Adrenal gland (tissue), 12 donors: ENCODE data around the gene LYAR. TPM values are rescaled to one million over a fixed set of nuclear protein-coding genes. Genes with fewer than 3 reads are reported as not detected.

ENCODE experiments used
- DNase-seq, 7 donors: peaks; one replicate each; pipeline ENCODE4 v3.0.0-alpha.2; 2019 to 2020
- H3K27ac ChIP-seq, 5 donors: fragments of 200-600 bp; sonication (generic) in 4 of 5; 1 replicate in 3 of 5; 2 replicates in 2 of 5; pipeline versions ENCODE4 v1.5.1 to v1.8.0; 2016 to 2020; ENCODE audit warnings: mild to moderate bottlenecking in 1 of 5
- H3K27me3 ChIP-seq: fragments of 200-600 bp; 2 replicates; pipeline ENCODE4 v1.8.0; 2021
- H3K36me3 ChIP-seq, 2 donors: fragments of 200-600 bp; replicated peaks in 1 of 2; 1 replicate in 1 of 2; 2 replicates in 1 of 2; pipeline versions ENCODE4 v1.5.1 to v1.8.0; 2018 to 2022
- H3K4me1 ChIP-seq, 2 donors: fragments of 200-600 bp; replicated peaks in 1 of 2; 1 replicate in 1 of 2; 2 replicates in 1 of 2; pipeline versions ENCODE4 v1.5.1 to v1.8.0; 2018 to 2021
- H3K4me3 ChIP-seq, 4 donors: fragments of 200-600 bp; sonication (generic) in 3 of 4; one replicate each; pipeline ENCODE4 v1.5.1; 2016 to 2018
- H3K9me3 ChIP-seq, 3 donors: fragments of 200-600 bp; sonication (generic) in 1 of 3; replicated peaks in 1 of 3; 1 replicate in 2 of 3; 2 replicates in 1 of 3; pipeline versions ENCODE4 v1.5.1 to v1.8.0; 2016 to 2021
- POLR2A ChIP-seq, 2 donors: fragments of 450-650 bp; IDR thresholded peaks; one replicate each; pipeline ENCODE4 v1.6.1; 2017; ENCODE audit warnings: antibody characterized with exemption in 2 of 2, mild to moderate bottlenecking in 2 of 2, moderate library complexity in 1 of 2
- WGBS, 4 donors: extraction: QIAGEN DNeasy Blood & Tissue Kit in 2 of 4; methylation state at CpG; one replicate each; pipeline versions ENCODE4 v1.1.5 to v1.1.7; 2013 to 2017; 5-methylcytosine and 5-hydroxymethylcytosine counted together
- intact Hi-C, 2 donors: fragments of 100-400 bp; cut with DNase I; formaldehyde crosslinking; loops; one replicate each; pipeline versions ENCODE4 v1.14.1 to v1.15.0; 2022 to 2023
- polyA plus RNA-seq, 3 donors: library from polyadenylated mRNA; stranded (reverse); fragments of 200-250 nt in 2 of 3; fragments of 350-450 nt in 1 of 3; fragmentation: Illumina TruSeq in 1 of 3; extraction: RNeasy Lipid Tissue Mini Kit (QIAGEN cat#74804) in 1 of 3; gene quantifications; one replicate each; pipeline ENCODE4 v1.2.3, GENCODE V29; 2013 to 2014
- total RNA-seq, 9 donors: library from RNA; depleted of rRNA in 4 of 9; stranded (reverse); fragments of >200 nt in 4 of 9; fragments of 120-200 nt in 1 of 9; fragmentation: NEBNext Ultra II Directional in 1 of 9; extraction: Animal tissue kit (Norgen Biotek cat#: 25700) in 1 of 9; gene quantifications; one replicate each; pipeline versions ENCODE4 v1.1.0 to v1.2.4, GENCODE V29; 2013 to 2023
- TF ChIP-seq, protein P1 (sequence below), 6 experiments: fragments of 450-650 bp in 4 of 6; fragments of 200-600 bp in 2 of 6; sonication (generic) in 1 of 6; IDR thresholded peaks; 1 replicate in 5 of 6; 2 replicates in 1 of 6; pipeline versions ENCODE4 v1.5.1 to v1.8.0; 2016 to 2021; ENCODE audit warnings: antibody characterized with exemption in 6 of 6, mild to moderate bottlenecking in 2 of 6, moderate library complexity in 1 of 6
- donor health status: healthy with polysubstance abuse.
- donor health status: Bipolar disorder and iron deficiency.
- donor health status: DM: yes; HTN: yes; CAD: no.
- donor health status: DM: no; HTN: no; CAD: no.
- donor health status: DM: no; HTN: no; CAD: no.
- donor health status: DM: yes; HTN: yes; CAD: no.

The LYAR gene
- total and polyA plus RNA-seq, 12 donors = 5.1 to 30.1 (median 9.0) TPM

DNA sequence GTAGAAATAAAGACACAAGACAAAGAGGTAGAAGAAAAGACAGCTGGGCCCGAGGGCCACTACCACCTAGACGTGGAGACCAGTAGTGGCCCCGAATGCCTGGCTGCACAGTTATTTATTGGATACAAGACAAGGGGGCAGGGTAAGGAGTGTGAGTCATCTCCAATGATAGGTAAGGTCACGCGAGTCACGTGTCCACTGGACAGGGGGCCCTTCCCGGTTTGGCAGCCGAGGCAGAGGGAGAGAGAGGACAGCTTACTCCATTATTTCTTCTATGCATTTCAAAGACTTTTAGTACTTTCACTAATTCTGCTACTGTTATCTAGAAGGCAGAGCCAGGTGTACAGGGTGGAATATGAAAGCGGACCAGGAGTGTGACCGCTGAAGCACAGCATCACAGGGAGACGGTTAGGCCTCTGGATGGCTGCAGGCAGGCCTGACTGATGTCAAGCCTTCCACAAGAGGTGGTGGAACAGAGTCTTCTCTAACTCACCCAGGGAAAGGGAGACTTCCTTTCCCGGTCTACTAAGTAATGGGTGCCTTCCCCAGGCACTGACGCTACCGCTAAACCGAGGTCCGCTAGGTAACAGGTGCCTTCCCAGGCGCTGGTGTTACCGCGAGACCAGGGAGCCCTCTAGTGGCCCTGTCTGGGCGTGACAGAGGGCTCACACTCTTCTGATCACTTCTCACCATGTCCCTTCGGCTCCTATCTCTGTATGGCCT lies 45.0 kb upstream of the LYAR start:
- Histone ChIP-seq H3K4me3 (no peak overlapping the region), H3K4me1 (peaks cover 0 to 3% of the 10 kb centered on the region in 2 donors), H3K27me3 (no peaks in the 10 kb centered on the region), H3K9me3 (no peaks in the 10 kb centered on the region), H3K27ac (no peak overlapping the region), H3K36me3 (no peaks in the 10 kb centered on the region)
- WGBS, 4 donors = 35 to 42% (median 38%) methylated on average over 19 to 21 of the region's 21 CpGs
- intact Hi-C loops = loop anchor here (5.0 kb wide), 1 partner anchor 83 kb away; no protein-coding TSS in a partner anchor
- TF ChIP-seq POLR2A (IDR thresholded peaks at IDR 0.05) = no peak
- TF ChIP-seq, protein P1, sequence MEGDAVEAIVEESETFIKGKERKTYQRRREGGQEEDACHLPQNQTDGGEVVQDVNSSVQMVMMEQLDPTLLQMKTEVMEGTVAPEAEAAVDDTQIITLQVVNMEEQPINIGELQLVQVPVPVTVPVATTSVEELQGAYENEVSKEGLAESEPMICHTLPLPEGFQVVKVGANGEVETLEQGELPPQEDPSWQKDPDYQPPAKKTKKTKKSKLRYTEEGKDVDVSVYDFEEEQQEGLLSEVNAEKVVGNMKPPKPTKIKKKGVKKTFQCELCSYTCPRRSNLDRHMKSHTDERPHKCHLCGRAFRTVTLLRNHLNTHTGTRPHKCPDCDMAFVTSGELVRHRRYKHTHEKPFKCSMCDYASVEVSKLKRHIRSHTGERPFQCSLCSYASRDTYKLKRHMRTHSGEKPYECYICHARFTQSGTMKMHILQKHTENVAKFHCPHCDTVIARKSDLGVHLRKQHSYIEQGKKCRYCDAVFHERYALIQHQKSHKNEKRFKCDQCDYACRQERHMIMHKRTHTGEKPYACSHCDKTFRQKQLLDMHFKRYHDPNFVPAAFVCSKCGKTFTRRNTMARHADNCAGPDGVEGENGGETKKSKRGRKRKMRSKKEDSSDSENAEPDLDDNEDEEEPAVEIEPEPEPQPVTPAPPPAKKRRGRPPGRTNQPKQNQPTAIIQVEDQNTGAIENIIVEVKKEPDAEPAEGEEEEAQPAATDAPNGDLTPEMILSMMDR (IDR thresholded peaks at IDR 0.05) = peak; percentile 51 to 83 (median 76)
- DNase-seq = peak; percentile 69 to 87 (median 71)

DNA sequence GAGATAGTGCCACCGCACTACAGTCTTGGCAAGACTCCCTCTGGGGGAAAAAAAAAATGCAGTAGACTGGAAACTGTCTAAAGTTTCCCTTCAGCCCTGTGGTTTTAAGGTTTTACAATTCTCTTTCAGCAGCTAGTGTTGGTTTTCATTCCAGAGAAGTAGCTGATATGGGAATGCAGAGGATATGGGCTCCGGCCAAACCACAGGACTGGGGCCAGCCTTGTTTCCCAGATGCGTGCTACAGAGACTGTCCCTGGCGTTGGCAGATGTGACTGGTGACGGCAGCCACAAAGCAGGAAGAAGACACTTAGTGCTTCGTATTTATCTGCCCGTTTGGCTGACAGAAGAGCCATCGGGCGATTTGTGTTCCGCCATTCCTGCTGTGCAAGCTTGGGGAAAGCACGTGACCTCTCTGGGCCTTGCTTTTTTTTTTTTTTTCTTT lies 43.3 kb upstream of the LYAR start:
- TF ChIP-seq, protein P1 (IDR thresholded peaks at IDR 0.05) = no peak
- TF ChIP-seq POLR2A (IDR thresholded peaks at IDR 0.05) = no peak
- DNase-seq = peak in 4 of 7 donors; percentile 26 to 64 (median 32)
- Histone ChIP-seq H3K4me1 (peaks cover 0 to 3% of the 10 kb centered on the region in 2 donors), H3K27me3 (no peaks in the 10 kb centered on the region), H3K27ac (no peak overlapping the region), H3K4me3 (no peak overlapping the region), H3K36me3 (no peaks in the 10 kb centered on the region), H3K9me3 (no peaks in the 10 kb centered on the region)
- 56 to 77% (median 68%) methylated on average over 9 to 11 of the region's 11 CpGs for WGBS, 4 donors
- intact Hi-C loops = loop anchor here in 1 of 2 donors (5.0 kb wide), 1 partner anchor 81 kb away; no protein-coding TSS in a partner anchor

DNA sequence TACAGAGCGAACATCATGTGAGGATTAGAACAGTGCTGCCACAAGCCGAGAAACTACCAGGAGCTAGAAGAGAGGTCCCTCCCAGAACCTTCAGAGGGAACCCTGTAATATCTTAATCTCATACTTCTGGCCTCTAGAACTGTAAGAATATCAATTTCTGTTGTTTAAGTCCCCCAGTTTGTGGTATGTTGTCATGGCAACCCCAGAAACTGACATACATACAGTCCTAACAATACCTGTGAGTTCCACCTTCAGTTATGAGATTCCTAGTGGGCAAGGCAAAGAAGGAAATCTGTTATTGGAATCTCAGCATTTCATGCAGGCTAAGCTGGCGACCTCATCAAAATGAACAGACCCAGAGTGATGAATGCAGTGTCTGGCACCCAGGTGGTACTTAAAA lies 42.6 kb upstream of the LYAR start:
- no peaks in the 10 kb centered on the region for H3K9me3 ChIP-seq
- no peaks in the 10 kb centered on the region for H3K27me3 ChIP-seq
- H3K4me3 ChIP-seq = no peak overlapping the region
- TF ChIP-seq, protein P1 (IDR thresholded peaks at IDR 0.05) = no peak
- TF ChIP-seq POLR2A (IDR thresholded peaks at IDR 0.05) = no peak
- no peaks in the 10 kb centered on the region for H3K36me3 ChIP-seq
- no peak for DNase-seq
- no peak overlapping the region for H3K27ac ChIP-seq
- intact Hi-C loops = loop anchor here in 1 of 2 donors (5.0 kb wide), 1 partner anchor 80 kb away; no protein-coding TSS in a partner anchor
- H3K4me1 ChIP-seq = peaks cover 0 to 3% of the 10 kb centered on the region in 2 donors
- 78 to 84% (median 81%) methylated on average over 2 to 3 of the region's 3 CpGs for WGBS, 4 donors

DNA sequence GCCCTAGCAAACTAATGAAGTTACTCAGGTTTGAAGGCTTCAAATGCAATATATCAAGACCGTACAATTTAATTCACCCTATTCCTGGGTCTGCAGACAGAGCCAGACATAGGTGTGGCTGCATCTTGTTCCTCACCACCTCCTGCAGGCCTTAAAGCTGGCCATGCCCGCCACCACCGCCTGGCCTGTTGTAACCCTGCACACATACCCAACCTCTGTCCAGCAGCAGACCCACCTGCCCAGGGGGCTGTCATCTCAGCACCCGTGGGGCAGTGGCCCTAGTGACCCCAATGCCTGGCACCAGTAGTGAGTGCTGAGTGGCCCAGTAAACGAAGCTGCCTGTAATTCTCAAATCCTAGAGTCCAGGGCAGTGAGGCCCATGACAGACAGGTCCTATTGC lies 40.8 kb upstream of the LYAR start:
- intact Hi-C loops = loop anchor here in 1 of 2 donors (5.0 kb wide), 1 partner anchor 78 kb away; no protein-coding TSS in a partner anchor
- H3K27ac ChIP-seq = no peak overlapping the region
- TF ChIP-seq, protein P1 (IDR thresholded peaks at IDR 0.05) = no peak
- TF ChIP-seq POLR2A (IDR thresholded peaks at IDR 0.05) = no peak
- DNase-seq = peak in 1 of 7 donors; percentile 2
- H3K9me3 ChIP-seq = no peaks in the 10 kb centered on the region
- peaks cover 0 to 3% of the 10 kb centered on the region in 2 donors for H3K4me1 ChIP-seq
- H3K36me3 ChIP-seq = no peaks in the 10 kb centered on the region
- H3K27me3 ChIP-seq = no peaks in the 10 kb centered on the region
- 81 to 100% (median 85%) methylated on average over 4 to 5 of the region's 5 CpGs for WGBS, 4 donors
- no peak overlapping the region for H3K4me3 ChIP-seq
